Measurements from ENCODE around the gene RHOD. TPM values are rescaled to one million over a fixed set of nuclear protein-coding genes. Genes with fewer than 3 reads are reported as not detected.
A peak's percentile ranks its signal among the peaks of the same experiment; 100 is the strongest.

RHOD gene
- total and polyA plus RNA-seq, 12 donors = 1.3 to 52.2 (median 3.5) TPM

DNA sequence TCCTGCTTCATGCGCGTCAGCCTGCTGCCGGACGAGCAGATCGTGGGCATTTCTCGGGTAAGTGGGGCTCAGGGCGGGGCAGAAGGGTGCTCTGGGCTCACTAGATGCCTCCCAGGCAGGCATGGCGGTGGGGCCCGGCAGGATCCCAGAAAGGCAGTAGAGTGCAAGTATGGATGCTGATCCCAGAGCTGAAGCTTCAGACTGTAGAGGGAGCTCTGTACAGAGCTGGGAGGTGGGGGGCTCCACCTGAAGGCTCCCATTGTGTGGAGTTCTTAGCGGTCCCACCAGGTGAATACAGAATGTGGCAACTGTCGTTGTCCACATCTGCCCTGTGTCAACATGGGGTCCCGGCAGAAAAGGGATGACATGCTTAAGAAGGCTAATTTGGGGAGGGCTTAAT, 16.5 kb upstream of the RHOD start:
- Histone ChIP-seq H3K27ac (no peak overlapping the region), H3K36me3 (replicated peaks in 1 of 2) (no peaks in the 10 kb centered on the region), H3K4me1 (replicated peaks in 1 of 2) (no peaks in the 10 kb centered on the region), H3K27me3 (no peaks in the 10 kb centered on the region), H3K4me3 (no peak overlapping the region), H3K9me3 (replicated peaks in 1 of 3) (no peaks in the 10 kb centered on the region)
- intact Hi-C loops (cut with DNase I) = no loop called here
- TF ChIP-seq POLR2A (IDR thresholded peaks at IDR 0.05) = no peak
- WGBS, 4 donors = 75 to 90% (median 89%) methylated on average over 12 of the region's 12 CpGs
- DNase-seq = no peak

GRCh38 chr11:67041602-67042001, 15.0 kb upstream of the RHOD start:
- Histone ChIP-seq H3K27ac (no peak overlapping the region), H3K4me3 (no peak overlapping the region), H3K4me1 (replicated peaks in 1 of 2) (no peaks in the 10 kb centered on the region), H3K27me3 (no peaks in the 10 kb centered on the region), H3K36me3 (replicated peaks in 1 of 2) (no peaks in the 10 kb centered on the region), H3K9me3 (replicated peaks in 1 of 3) (no peaks in the 10 kb centered on the region)
- 62 to 74% (median 70%) methylated on average over 2 to 3 of the region's 3 CpGs for WGBS, 4 donors
- intact Hi-C loops (cut with DNase I) = no loop called here
- TF ChIP-seq POLR2A (IDR thresholded peaks at IDR 0.05) = no peak
- TF ChIP-seq, protein P1, sequence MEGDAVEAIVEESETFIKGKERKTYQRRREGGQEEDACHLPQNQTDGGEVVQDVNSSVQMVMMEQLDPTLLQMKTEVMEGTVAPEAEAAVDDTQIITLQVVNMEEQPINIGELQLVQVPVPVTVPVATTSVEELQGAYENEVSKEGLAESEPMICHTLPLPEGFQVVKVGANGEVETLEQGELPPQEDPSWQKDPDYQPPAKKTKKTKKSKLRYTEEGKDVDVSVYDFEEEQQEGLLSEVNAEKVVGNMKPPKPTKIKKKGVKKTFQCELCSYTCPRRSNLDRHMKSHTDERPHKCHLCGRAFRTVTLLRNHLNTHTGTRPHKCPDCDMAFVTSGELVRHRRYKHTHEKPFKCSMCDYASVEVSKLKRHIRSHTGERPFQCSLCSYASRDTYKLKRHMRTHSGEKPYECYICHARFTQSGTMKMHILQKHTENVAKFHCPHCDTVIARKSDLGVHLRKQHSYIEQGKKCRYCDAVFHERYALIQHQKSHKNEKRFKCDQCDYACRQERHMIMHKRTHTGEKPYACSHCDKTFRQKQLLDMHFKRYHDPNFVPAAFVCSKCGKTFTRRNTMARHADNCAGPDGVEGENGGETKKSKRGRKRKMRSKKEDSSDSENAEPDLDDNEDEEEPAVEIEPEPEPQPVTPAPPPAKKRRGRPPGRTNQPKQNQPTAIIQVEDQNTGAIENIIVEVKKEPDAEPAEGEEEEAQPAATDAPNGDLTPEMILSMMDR (IDR thresholded peaks at IDR 0.05) = no peak
- DNase-seq = no peak

DNA sequence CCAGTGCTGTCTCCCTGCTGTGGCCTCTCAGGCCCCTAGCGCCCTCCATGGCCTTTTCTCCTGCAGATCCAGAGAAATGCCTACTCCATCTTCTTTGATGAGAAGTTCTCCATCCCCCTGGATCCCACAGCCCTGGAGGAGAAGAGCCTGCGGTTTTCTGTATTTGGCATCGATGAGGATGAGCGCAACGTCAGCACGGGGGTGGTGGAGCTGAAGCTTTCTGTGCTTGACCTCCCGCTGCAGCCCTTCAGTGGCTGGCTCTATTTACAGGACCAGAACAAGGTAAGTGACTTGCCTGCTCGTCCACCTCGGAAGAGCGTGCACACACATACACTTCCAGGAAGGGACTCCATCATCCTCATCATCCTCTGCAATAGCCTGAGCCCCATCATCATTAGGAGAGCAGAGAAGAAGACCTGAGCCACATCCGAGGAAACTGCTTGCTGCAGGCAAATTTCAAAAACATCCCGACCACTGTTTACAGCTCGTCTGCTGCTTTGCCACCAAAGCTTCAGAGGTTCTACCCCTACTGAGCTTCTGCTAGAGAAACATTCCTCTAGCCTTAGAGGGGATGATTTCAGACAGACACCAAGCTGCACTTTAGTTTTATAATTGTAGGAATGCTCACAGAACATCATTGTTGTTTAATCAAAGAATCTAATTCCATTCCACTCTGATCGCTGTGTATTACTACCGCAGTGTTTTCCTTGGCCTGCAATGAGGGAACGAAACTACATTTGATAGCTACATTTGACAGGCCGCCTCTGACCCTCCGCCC, 12.9 kb upstream of the RHOD start:
- WGBS, 4 donors = 84 to 88% (median 85%) methylated on average over 12 to 18 of the region's 18 CpGs
- no peaks in the 10 kb centered on the region for H3K4me1 ChIP-seq (replicated peaks in 1 of 2)
- DNase-seq = no peak
- intact Hi-C loops (cut with DNase I) = no loop called here
- H3K9me3 ChIP-seq (replicated peaks in 1 of 3) = no peaks in the 10 kb centered on the region
- H3K27me3 ChIP-seq = no peaks in the 10 kb centered on the region
- H3K36me3 ChIP-seq (replicated peaks in 1 of 2) = no peaks in the 10 kb centered on the region
- TF ChIP-seq, protein P1 (IDR thresholded peaks at IDR 0.05) = no peak
- TF ChIP-seq POLR2A (IDR thresholded peaks at IDR 0.05) = no peak
- H3K4me3 ChIP-seq = no peak overlapping the region
- H3K27ac ChIP-seq = no peak overlapping the region

GRCh38 chr11:67044496-67044895, 12.2 kb upstream of the RHOD start:
- H3K9me3 ChIP-seq (replicated peaks in 1 of 3) = no peaks in the 10 kb centered on the region
- H3K36me3 ChIP-seq (replicated peaks in 1 of 2) = no peaks in the 10 kb centered on the region
- no peak overlapping the region for H3K27ac ChIP-seq
- H3K4me3 ChIP-seq = no peak overlapping the region
- no peak for DNase-seq
- intact Hi-C loops (cut with DNase I) = no loop called here
- WGBS, 4 donors = 57 to 85% (median 70%) methylated on average over 12 to 14 of the region's 14 CpGs
- no peaks in the 10 kb centered on the region for H3K4me1 ChIP-seq (replicated peaks in 1 of 2)
- no peaks in the 10 kb centered on the region for H3K27me3 ChIP-seq
- no peak for TF ChIP-seq POLR2A (IDR thresholded peaks at IDR 0.05)
- TF ChIP-seq, protein P1 (IDR thresholded peaks at IDR 0.05) = no peak

- TF ChIP-seq, protein P1 (IDR thresholded peaks at IDR 0.05) = no peak
- no peak for TF ChIP-seq POLR2A (IDR thresholded peaks at IDR 0.05)
- intact Hi-C loops (cut with DNase I) = no loop called here
- DNase-seq = peak; percentile 78 to 93 (median 82)
- 40 to 68% (median 42%) methylated on average over 7 to 14 of the region's 14 CpGs for WGBS, 4 donors
- Histone ChIP-seq H3K9me3 (replicated peaks in 1 of 3) (no peaks in the 10 kb centered on the region), H3K27ac (no peak overlapping the region), H3K27me3 (no peaks in the 10 kb centered on the region), H3K36me3 (replicated peaks in 1 of 2) (no peaks in the 10 kb centered on the region), H3K4me3 (no peak overlapping the region), H3K4me1 (replicated peaks in 1 of 2) (no peaks in the 10 kb centered on the region)
Observed at GRCh38 chr11:67045314-67045713, 11.3 kb upstream of the RHOD start.
